ENCODE measurements around the gene ZNF512B.
A peak's percentile ranks its signal among the peaks of the same experiment; 100 is the strongest.
"Not testable (repeated sequence)": the region's sequence is repeated elsewhere in the genome, so short reads cannot be mapped to it uniquely, and the experiment has no call there.

ZNF512B gene

GRCh38 chr20:63963784-63964301, 5.9 kb downstream of the ZNF512B start:
- no peak for DNase-seq (ENCODE audit: low read depth)

DNA sequence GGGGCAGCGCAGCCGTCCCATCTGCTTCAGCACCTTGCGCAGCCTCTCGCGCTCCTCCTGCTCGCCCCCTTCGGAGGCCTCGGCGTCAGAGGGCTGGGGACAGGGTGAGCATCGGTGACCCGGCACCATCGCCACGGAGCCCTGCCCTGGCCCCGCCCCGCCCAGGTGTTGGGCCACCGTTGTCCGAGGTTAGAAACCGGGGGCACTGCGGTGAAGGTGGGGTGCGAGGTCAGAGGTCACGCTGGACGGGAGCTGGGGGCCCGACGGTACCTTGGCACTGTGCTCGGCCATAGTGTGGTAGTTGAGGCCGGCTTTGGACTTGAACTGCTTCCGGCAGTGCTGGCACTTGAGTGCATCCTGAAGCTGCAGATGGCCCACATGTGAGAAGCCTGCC, 6.4 kb downstream of the ZNF512B start:
- no peak for DNase-seq (ENCODE audit: low read depth)

DNA sequence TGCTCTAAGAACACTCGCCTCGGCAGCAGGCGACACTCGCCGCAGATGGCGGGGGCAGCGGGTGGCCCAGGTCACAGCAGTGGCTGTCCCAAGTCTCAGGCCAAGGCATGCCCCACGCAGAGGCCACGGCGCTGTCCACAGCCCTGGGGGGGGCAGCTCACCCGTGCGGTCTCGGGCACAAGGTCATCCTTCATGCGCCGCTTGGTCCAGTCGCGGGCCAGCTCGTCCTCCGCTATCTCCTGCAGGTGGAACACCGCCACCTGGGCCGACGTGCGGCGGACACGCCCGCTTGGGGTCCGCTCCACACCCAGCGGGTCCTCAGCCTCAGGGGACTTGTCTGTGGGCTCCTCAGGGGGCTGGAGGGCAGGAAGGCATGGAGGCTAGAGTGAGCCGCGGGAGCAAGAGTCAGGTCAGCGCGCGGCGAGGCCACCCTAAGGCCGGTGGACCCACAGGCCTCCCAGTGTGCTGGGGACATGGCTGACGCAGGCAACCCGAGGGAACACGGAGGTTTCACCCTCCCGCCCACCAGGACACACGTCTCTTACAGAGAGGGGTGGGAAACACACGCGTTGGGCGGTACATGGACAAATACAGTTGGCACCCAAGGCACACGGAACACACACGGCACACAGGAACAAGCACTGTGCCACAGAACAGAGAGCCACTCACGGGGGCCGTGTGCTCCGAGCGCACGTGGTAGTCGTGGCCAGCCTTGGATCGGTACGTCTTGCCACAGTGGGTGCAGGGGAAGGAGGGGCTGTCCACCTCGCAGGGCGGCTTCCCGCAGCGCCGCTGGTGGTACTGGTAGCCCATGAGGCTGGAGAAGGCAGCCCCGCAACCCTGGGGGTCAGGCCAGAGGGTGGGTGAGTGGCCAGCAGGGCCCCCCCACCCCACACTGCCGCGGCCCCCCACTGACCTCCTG, 7.0 kb downstream of the ZNF512B start:
- DNase-seq (ENCODE audit: low read depth), result no peak

DNA sequence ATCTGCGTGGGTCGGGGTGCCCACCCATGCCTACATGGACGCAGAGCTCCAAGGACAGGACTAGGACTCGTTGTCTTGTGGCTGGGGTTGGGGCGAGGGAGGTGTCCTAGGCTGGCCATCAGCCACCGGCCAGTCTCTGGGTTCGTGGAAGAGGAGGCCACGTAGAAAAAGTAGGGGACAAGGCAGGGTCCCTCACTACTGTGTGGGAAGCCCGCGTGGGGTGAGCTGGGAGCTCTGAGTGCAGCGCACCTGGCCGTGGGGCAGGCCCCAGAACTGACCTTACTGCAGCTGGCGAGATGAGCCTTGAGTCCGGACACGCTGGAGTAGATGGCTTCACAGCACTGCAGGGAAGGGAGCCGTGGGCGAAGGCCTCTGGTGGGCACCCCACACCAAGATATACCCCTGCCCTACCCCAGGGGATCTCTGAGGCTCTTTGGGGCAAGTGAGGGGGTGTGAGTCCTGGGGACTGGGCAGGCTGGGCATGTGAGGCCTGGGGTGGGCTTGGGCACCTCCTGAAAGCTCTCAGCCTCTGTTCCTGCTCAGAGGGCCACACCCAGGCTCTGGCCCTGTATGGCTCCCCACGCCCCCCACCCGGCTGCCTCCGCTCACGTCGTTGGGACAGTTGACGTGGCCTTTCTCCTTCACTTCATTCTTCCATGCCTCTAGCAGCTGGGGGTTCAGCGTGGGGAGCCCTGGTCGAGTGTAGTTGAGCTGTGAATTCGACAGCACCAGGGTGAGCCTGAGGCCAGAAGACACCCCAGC, 7.9 kb downstream of the ZNF512B start:
- no peak for DNase-seq (ENCODE audit: low read depth)

GRCh38 chr20:63960654-63961621, 8.8 kb downstream of the ZNF512B start:
- DNase-seq (ENCODE audit: low read depth), result not testable (repeated sequence)

DNA sequence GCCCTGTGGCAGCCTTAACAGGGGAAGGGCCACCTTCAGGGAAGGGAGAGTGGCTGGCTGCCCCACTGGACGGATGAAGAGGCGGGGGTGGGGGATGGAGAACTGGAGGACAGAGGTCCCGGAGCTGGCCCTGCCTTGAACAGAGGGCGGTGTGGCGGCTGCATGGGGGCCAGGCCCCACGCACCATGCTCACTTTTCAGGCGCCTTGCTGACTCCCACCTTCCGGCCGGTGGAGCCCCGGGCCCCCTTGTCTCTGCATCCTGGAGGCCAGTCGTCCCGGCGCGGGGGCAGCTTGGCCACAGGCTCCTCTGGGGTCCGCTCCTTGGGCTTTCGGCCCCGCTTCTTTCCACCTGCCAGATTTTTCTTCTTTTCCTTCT, 10.0 kb downstream of the ZNF512B start:
- no peak for DNase-seq (ENCODE audit: low read depth)

- DNase-seq (ENCODE audit: low read depth), result no peak
Measured at GRCh38 chr20:63958964-63959698, 10.6 kb downstream of the ZNF512B start.

- DNase-seq (ENCODE audit: low read depth), result no peak
Measured at GRCh38 chr20:63958471-63958870, 11.3 kb downstream of the ZNF512B start.

DNA sequence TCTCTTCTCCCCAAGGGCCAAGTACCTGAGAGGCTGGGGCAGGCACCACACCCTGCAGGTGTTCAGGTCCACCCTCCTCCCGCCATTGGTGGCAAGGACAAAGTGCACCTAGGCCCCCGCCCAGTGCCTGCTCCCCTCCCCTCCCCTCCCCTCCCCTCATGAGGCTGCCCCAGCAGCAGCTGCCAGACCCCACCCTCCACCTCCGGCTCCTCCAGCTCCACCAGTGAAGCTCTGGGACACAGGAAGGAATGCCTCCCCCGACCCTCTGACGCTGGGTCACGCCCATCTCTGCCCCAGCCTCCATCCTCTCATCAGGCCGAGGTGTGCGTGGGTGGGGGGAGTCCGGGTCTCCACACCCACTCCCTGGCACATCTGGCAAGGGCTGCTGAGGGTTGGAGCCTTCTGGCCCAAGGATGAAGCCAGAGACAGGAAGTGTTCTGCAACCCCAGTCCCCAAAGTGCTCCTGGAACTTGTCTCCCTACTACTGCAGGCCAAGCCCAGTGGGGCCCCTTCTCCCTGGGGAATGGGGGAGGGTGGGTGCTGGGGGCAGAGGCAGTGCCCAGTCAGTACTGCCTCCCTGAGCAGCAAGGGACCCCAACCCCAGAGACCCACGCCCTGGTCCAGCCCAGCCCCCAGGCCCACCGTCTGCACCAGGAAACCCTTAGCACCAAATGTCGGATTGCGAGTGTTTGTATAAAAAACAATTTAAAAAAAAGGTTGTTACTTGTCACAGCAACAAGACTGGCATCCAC, 11.9 kb downstream of the ZNF512B start:
- DNase-seq (ENCODE audit: low read depth), result no peak

GRCh38 chr20:63957004-63957689, 12.6 kb downstream of the ZNF512B start:
- no peak for DNase-seq (ENCODE audit: low read depth)

DNA sequence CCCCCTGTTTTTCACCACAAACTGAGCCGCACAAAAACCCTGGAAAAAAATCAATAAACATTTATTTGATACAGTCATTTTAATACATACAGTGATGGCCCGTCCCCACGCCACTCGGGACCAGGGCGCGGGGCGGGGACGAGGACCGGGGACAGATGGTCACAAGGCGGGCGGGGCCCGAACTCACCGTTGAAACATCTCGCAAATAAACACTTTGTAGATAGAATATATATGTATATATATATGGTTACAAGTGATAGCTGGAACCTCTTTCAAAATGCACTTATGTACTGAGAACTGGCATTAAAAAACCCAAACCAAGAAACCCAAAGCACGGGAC, 13.1 kb downstream of the ZNF512B start:
- DNase-seq (ENCODE audit: low read depth), result no peak

DNA sequence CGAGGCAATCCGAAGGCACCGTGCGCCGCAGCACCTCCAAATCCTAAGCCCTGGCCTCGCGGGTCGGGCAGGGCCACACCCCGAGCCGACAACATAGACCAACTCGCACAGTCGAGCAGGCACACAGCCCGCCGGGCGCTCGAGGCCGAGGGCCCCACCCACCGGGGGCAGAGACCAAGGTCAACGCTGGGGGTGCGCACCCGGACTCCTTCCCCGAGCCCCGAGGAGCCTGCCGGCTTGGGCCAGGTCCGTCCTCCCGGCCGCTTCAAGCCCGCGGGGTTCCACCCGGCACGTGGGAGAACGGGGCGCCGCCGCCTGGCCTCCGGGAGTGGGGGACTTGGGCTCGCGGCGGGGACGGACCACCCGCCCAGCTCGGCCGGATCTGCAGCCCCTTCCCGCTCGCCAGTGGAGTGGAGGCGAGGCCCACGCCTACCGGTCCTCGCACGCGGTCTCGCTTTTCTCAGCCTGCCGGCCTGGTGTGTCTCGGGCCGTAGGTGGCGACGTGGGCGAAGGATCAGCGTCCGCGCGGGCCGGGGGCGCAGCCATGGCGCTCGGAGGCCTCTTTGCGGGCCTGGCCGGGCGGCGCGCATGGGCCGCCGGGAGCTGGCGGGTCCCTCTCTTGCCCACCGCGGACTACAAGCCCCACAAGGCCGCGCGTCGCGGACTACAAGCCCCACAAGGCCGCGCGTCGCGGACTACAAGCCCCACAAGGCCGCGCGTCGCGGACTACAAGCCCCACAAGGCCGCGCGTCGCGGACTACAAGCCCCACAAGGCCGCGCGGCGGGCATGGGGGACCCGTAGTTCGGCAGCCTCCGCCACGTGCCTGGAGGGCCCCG, 13.7 kb downstream of the ZNF512B start, which contains the start of gene UCKL1:
Gene UCKL1 (minus strand): TSS at position 590 of the 837 bp plus-strand sequence. CDS start 44 bp downstream, at position 546.
- peak; percentile 77 for DNase-seq (ENCODE audit: low read depth)

GRCh38 chr20:63955281-63955826, 14.4 kb downstream of the ZNF512B start:
- DNase-seq (ENCODE audit: low read depth), result no peak

DNA sequence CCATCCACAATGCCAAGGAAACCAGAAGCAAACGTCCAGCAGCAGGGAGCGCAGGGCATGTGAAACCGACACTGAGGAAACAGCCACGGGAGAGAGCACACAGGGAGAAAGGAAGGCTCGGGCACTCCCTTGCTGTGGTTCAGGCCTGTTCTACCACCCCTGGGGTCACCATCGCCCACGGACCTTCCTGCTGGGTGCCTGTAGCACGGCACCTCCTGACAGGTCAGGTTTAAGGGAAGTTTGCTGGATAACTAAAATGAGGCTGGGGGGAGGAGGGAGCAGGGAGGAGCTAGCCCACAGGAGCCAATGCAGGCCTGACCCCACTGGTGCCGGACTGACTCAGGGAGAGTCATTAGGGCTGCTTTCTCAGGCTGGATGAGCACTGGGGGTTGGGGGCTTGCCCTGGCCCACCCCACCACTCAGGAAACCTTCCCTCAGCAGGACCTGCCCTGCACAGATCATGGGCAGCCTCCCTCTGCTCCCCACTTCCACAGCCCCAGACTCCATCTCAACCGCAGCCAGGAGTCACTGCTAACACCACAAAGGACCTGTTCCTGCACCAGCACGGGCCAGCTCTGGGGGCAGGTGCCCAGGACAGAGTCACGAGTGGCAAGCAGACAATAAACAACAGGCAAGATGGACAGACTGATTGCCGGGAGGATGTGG, 15.8 kb downstream of the ZNF512B start:
- DNase-seq (ENCODE audit: low read depth), result no peak

- no peak for DNase-seq (ENCODE audit: low read depth)
Measured at GRCh38 chr20:63952769-63953168, 17.0 kb downstream of the ZNF512B start.

DNA sequence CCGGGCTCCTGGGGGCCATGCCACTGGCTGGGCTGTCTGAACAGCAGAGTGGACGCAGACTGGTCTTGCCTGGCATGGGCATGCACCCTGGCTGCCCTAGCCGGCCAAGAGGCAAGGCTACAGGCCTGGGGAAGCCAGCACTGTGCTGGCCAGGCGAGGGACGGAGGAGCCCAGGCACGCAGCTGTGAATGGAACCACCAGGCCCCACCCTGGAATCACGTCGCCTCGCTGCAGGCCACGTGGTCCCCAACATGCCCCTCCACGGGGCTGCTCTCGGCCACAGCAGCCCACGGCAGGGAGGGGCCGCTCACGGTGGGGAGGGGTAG, 17.6 kb downstream of the ZNF512B start:
- no peak for DNase-seq (ENCODE audit: low read depth)

- DNase-seq (ENCODE audit: low read depth), result no peak
Measured at GRCh38 chr20:63951398-63952209, 18.1 kb downstream of the ZNF512B start.

Data from CMK (cell line).